HG02571 (cell line): ENCODE data around the gene CCDC88C.

ENCODE experiments used
- ATAC-seq: cut with Tn5 transposase; IDR thresholded peaks from one replicate; pipeline ENCODE4 v1.9.1; 2021; ENCODE audit warnings: mild to moderate bottlenecking, moderate library complexity; ENCODE audit not compliant: unreplicated experiment

Gene CCDC88C

DNA sequence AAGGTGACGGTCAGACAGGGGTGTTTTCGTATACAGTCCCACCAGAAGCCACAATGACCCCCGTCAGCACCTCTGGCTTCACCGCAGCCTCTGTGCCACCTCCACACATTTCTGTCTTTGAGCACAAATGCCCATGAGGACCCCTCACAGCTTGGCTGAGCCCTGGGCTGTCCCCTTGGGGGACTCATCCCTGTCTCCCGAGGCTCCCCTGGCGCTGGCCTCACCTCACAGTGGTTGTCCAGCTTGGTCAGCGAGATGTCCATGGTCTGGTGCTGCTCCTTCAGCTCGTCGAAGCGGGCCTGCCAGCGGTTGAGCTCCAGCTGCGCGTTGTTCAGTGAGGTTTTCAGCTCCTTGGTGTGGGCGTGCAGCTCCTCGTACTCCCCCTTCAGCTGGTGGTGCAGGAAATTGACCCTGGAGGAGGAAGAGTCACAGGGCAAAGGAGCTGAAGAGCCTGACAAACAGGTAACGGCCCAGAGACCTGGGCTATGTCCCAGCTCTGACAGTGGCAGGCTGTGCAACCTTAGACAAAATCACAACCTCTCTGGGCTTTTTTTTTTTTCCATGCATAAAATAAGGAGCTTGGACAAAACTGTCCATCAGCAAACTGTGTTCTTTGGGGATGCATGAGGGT, 120.4 kb downstream of the CCDC88C start:
- ATAC-seq: no peak

DNA sequence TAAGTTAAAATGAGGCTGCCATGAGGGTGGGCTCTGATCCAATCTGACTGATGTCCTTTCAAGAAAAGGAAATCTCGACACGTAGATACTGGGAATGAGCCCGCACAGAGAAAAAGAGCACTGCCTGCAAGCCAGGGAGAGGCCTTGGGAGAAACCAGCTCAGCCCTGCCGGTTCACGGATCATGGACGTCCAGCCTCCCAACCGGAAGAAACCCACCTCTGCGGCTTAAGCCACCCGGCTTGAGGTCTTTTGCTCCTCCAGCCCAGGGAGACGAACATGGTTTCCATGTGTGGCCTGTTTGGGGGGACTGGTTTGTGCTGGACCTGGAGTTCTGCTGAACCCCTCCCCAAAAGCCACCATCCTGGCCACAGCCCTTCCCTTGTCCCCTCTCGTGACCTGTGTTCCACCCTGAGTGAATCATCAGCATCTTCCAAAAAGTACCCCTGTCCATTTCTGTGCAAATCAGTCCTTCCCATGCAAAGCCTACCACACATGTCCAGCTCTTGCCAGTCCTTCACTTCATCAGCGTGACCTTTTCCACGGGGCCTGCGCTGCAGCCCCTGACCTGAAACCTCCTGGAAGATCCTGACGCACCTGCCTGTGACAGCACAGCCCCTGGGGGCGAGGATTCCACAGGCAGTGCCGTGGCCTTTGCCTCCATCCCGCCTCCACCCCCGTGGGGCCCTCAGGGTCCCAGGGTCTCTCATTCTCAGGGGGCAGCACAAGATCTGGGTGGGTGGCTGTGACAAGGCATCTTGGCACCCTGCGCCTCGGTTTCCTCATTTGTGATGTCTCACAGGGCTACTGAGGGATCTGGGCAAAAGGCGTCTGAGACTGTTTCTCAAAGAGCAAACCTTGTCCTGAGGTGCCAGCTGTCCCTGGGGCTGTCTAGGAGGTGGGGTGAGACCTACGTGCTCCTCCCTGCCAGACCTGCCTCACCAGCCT, 121.5 kb downstream of the CCDC88C start:
- ATAC-seq: no peak

DNA sequence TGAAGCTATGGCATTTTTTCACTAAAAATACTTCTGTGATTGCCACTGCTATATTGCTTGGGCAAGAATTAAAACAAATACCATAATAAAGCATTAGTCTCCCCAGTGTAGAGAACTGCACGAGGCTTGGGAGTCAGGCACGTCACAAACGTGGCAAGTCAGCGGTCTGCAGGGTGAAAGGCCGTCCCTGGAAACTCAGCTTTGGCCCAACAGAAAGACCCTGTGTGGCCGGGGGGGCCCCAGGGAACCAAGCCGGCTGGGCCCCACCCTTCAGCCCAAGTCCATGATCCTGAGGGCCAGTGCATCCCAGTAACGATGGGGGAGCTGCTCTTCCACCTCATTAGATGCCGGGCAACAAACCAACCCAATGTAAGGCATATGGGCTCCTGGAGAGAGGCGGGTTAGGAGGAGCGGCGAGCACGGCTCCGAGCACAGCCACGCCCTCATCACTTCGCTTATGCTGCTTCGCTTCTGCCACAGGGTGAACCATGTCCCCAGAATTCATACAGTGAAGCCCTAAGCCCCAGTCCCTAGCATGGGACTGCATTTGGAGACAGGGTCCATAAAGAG, 122.3 kb downstream of the CCDC88C start:
- ATAC-seq: no peak

GRCh38 chr14:91294153-91294552, 123.5 kb downstream of the CCDC88C start:
- ATAC-seq: no peak

DNA sequence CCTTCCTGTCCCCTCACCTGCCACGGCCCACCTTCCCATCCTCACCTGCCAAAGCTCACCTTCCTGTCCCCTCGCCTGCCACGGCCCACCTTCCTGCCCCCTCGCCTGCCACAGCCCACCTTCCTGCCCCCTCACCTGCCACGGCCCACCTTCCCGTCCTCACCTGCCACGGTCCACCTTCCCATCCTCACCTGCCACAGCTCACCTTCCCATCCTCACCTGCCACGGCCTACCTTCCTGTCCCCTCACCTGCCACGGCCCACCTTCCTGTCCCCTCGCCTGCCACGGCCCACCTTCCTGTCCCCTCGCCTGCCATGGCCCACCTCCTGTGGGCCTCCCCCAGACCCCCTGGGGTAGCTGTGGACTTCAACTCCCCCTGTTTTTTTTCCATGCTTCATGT, 124.3 kb downstream of the CCDC88C start:
- ATAC-seq: no peak

GRCh38 chr14:91292491-91292890, 125.1 kb downstream of the CCDC88C start:
- no peak for ATAC-seq

DNA sequence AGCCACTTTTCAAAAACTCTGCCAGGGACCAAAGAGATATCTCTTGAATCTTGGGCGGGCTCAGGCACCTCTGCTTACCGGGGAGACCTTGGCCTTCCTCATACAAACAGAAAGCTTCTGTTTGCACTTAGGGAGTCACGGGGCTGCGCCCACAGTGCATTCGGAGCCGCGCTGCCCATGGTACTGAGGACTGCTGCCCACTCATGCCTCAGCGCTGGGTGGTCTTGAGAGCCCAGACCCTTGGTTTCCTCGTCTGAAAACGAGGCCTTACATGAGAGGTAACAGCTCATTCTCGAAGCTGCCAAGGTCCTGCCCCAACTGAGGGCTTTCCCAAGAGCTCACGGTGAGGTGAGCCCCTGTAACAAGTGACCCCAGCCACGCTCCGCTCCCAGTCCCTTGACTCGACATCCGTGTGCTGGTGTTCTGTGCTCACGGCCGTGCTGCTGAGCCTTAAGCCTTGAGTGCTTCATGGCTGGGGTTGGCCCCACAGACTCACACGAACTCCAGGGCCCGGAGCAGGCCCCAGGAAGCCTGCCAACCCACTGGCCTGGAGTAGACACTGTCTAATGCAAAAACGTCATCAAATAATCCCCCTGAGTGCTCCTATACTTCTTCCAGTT, 125.7 kb downstream of the CCDC88C start:
- ATAC-seq: no peak

DNA sequence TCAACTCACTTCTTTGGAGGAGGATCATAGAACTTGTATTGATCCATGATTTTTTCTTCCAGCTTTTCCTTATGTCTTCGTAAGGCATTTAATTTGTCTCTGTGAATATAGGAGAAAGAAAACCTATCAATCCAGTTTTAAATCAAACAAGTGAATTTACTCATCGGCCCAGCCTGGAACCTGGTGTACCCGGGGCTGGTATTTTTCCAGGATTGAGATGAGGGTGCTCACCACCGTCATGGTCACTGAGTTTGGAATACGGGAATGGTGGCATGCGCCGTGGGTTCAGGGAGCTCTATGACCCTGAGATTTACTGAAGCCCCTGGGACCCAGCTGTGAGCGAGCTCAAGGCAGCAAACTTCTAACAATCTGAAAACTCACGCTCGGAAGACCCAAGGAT, 126.6 kb downstream of the CCDC88C start:
- ATAC-seq: no peak

- no peak for ATAC-seq
Measured at GRCh38 chr14:91289464-91289863, 128.2 kb downstream of the CCDC88C start.

GRCh38 chr14:91288876-91289275, 128.7 kb downstream of the CCDC88C start:
- no peak for ATAC-seq

DNA sequence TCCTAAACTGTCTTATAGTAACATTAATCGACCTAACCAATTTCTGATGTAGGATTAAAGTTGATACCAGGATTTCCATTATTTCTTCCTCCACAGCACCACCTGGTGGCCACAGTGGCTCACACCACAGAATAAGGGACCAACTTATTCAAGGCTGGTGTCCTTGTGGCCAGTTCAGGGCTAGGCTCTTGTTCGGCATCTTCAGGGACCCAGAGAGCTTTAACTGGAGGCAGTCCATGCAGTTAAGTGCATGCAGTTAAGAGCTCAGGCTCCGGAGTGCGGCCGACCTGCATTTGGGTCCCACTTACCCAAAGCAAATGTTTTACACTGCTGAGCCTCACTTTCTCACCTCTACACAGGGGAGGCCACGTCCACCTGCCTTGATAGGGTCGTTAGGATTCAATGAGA, 131.1 kb downstream of the CCDC88C start:
- no peak for ATAC-seq

DNA sequence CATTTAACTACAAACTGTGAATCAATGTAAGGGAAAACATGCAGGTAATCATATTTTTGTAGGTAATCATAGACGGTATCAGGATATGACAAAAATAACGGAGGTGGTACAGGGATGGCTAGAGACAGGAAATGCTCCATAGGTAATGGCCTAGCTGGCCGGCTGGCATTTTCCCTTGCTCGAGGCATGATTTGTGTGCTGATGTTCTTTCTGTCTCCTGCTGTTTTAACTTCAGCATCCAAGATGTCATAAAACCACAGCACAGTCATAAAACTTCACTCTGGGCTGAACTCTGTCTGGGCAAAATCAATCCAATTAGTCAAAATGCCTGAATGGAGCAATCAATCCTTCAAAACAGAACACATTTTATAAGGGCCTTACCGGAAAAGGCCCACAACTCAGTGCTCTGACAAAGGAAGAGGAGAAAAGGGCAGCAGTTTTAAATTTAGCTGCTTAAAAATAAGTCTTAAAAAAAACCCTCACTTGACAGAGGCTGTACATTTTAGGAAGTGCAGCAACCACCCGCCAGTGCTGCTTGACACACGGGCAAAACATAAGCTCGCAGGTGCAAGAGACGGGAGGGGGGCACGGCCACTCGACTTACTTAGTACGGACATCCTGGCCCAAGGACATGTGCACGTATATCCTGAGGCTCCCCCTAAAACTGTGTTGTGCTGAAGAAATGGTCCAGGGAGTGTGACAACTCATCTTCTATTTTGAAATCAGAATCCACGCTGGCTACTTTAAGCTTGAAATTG, 132.7 kb downstream of the CCDC88C start:
- ATAC-seq: no peak

GRCh38 chr14:91284146-91284790, 133.4 kb downstream of the CCDC88C start:
- ATAC-seq: no peak

GRCh38 chr14:91283666-91284065, 134.0 kb downstream of the CCDC88C start:
- ATAC-seq: no peak

DNA sequence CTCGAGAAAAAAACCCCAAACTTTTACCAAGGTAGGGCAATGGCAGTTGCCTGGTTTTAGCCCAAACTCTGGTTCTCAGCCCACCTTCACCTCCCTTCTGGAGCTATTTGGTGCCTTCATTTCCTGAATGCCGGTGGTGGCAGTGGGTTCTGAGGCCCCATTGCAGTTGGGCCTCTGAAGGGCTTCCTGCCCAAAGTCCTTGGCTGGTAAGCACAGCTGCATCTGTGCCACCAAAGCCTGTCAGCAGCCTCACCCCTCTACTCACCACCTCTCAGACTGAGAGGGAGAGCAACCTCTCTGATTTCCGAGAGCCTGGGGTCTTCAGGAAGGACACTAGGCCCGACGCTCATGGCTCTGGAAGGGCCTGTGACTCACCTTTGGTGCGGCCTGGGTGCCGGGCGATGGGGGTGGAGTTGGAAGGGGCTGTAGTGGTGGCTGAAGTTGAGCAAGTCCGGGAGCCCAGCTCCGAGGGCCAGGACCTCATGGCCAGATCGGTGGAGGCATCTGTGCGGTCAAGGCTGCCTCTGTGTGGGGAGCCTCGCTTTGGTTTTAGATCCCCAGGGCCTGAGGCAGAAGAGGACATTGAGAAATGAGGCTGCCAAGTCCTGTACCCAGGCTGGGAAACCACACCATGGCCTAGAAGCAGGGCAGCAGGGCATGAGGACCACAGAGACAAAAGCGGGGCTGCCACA, 134.5 kb downstream of the CCDC88C start:
- ATAC-seq: no peak

DNA sequence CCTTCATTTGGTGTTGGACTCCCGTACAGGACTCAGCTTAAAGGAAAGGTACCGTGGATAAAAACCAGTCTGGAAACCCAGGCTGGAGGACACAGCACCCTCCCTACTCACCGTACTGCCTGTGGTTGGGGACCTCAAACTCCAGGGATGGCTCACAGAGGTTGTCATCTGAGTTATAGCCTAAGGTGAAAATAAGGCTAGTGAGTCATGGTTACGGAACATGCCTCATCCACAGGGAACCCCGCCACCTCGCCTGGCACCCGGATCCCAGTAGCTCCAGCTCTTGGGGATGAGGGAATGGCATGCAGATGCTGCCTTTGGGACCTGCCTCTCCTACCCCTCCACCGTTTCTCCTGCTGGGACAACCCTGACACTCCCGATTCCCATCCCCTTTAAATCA, 136.3 kb downstream of the CCDC88C start:
- ATAC-seq: no peak

GRCh38 chr14:91280129-91280528, 137.5 kb downstream of the CCDC88C start:
- no peak for ATAC-seq

- no peak for ATAC-seq
Measured at GRCh38 chr14:91279354-91279753, 138.3 kb downstream of the CCDC88C start.

- no peak for ATAC-seq
Measured at GRCh38 chr14:91278383-91278715, 139.3 kb downstream of the CCDC88C start.
